NB4 (cell line): ENCODE results near the gene MARCHF4.

Experiments used
- MYC ChIP-seq: IDR thresholded peaks from 2 replicates; pipeline ENCODE4 v1.6.1; 2011; ENCODE audit warnings: low read depth, low read length
- POLR2A ChIP-seq: IDR thresholded peaks from 2 replicates; pipeline ENCODE4 v1.6.1; 2011; ENCODE audit warnings: mild to moderate bottlenecking; ENCODE audit not compliant: insufficient read length; ENCODE audit errors: extremely low read depth
- TF ChIP-seq, protein P1 (sequence below): IDR thresholded peaks from 2 replicates; pipeline ENCODE4 v1.6.1; 2011; ENCODE audit warnings: low read depth, low read length
- TF ChIP-seq, protein P2 (sequence below): IDR thresholded peaks from one replicate; pipeline ENCODE4 v1.5.1; 2012; ENCODE audit warnings: low read depth, low read length

DNA sequence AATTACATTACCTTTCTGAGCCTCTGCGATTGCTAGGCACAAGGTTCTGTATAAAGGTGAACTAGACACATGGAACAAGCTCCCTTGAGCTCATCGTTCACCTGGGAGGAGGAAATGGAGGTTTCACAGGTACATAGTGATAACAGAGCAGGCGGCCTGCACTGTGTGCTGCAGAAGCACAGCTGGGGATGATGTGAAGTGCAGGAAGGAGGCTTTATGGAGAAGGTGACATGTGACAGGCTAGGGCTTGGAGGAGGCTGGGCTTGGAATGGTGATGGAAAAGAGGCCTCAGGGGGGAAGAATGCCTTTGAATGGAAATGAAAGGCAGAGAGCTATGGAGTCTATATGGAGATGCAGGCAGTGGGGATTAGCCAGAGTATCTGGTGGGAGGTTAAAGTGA is 22.9 kb downstream of the MARCHF4 start:
- TF ChIP-seq, protein P1, sequence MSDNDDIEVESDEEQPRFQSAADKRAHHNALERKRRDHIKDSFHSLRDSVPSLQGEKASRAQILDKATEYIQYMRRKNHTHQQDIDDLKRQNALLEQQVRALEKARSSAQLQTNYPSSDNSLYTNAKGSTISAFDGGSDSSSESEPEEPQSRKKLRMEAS: no peak
- TF ChIP-seq, protein P2, sequence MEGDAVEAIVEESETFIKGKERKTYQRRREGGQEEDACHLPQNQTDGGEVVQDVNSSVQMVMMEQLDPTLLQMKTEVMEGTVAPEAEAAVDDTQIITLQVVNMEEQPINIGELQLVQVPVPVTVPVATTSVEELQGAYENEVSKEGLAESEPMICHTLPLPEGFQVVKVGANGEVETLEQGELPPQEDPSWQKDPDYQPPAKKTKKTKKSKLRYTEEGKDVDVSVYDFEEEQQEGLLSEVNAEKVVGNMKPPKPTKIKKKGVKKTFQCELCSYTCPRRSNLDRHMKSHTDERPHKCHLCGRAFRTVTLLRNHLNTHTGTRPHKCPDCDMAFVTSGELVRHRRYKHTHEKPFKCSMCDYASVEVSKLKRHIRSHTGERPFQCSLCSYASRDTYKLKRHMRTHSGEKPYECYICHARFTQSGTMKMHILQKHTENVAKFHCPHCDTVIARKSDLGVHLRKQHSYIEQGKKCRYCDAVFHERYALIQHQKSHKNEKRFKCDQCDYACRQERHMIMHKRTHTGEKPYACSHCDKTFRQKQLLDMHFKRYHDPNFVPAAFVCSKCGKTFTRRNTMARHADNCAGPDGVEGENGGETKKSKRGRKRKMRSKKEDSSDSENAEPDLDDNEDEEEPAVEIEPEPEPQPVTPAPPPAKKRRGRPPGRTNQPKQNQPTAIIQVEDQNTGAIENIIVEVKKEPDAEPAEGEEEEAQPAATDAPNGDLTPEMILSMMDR: no peak
- TF ChIP-seq POLR2A (no peak), MYC (no peak)
